Dermis blood vessel endothelial cell (primary cell): ENCODE measurements around the gene RNF115. TPM values are rescaled to one million over a fixed set of nuclear protein-coding genes. Genes with fewer than 3 reads are reported as not detected.
"Not testable (repeated sequence)": the region's sequence is repeated elsewhere in the genome, so short reads cannot be mapped to it uniquely, and the experiment has no call there.

Experiments used
- DNase-seq: peaks from one replicate; pipeline ENCODE4 v3.0.0; 2010
- total RNA-seq: library from RNA; depleted of rRNA; stranded (reverse); fragments of >200 nt; gene quantifications from 2 replicates; pipeline ENCODE4 v1.2.3, GENCODE V29; 2014

RNF115 gene
- total RNA-seq, 1 donor from 2014 or later, result 15.3 TPM

DNA sequence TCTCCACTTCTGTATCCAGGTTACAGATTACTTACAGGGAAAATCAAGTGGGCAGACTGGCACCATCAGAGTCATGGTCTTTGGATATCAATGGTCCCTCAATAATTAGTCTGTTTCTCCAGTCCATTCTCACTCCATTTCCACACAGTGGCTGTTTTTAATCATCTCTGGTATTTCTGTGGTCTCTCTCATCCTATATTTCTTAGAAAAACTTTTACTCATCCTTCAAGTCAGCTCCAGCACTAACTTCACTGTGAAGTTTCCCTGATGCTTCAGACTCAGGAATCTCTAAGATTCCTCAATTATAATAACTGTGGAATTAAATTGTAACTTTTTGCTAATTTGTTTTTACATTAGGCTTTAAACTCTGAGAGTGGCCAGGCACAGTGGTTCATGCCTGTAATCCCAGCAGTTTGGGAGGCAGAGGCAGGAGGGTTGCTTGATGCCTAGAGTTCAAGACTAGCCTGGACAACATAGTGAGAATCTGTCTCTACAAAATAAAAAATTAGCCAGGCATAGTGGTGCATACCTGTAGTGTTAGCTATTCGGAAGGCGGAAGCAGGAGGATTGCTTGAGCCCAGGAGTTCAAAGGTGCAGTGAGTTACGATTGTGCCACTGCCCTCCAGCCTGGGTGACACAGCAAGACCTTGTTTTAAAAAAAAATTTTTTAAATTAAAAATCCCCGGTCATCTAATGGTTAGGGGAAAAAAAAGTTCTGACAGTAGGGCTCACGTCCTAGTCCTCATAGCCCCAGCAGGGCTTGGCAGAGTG is 94.0 kb downstream of the RNF115 start:
- no peak for DNase-seq

DNA sequence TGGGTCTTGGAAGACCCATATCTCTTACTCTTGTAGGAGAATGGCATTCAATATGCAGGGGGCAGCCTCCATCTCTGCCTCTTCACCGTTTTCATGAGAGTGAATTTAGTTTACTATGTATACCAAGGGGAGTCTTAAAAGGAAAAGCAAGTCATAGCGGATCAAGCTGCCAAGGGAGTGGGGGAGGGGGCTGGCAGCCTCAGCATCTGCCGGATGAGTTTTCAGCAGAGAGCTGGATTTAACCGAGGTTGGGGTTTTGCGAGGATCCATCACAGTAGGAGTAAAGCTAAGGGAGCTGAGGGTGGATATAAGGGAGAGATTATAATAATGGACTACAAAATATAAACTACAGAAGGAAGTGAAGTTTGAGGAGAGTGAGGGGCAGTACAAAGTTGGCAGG is 94.7 kb downstream of the RNF115 start:
- no peak for DNase-seq

DNA sequence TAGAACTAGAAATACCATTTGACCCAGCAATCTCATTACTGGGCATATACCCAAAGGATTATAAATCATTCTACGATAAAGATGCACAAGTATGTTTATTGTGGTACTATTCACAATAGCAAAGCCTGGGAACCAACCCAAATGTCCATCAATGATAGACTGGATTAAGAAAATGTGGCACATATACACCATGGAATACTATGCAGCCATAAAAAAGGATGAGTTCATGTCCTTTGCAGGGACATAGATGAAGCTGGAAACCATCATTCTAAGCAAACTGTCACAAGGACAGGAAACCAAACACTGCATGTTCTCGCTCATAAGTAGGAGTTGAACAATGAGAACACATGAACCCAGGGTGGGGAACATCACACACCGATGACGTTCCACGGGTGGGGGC is 97.7 kb downstream of the RNF115 start:
- DNase-seq, result not testable (repeated sequence)

DNA sequence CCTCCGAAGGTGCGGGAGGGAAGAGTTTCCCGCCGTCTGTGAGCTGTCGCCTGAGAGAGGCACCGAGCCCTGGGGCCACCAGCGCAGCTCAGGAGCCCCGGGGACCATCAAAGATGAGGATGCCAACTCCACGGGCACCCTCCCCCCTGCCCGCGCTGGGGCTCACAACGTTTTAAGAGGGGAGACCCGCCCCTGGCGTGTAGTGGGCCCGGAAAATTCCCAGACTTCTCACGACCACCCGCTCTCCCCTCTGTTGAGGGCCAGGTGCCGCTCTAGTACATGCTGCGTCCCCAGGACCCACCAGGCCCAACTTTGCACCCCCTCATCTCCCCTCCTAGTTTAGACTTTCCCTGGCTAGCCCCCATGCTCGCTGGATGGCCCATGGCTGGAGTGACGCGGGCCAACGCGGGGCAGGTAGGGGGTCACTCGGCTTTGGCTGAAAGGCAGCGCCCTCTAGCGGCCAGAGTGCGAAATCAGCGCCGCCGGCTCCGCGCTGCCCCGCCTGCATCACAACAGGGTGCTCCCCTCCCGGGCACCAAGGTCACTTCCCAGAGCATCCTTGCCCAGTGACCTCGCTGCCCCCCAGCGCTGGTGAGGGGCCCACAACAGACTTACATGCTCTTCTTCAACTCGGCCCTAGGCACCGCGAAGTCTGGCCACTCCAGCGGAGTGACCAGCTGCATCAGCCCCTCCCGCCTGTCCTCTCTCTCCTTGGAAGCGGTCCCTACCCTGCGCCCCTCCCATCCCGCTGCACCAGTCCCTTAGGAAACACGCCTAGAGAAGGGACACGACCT is 102.8 kb downstream of the RNF115 start:
- DNase-seq, result peak; percentile 69

GRCh38 chr1:145720556-145720877 is 103.4 kb downstream of the RNF115 start:
- peak; percentile 24 for DNase-seq

DNA sequence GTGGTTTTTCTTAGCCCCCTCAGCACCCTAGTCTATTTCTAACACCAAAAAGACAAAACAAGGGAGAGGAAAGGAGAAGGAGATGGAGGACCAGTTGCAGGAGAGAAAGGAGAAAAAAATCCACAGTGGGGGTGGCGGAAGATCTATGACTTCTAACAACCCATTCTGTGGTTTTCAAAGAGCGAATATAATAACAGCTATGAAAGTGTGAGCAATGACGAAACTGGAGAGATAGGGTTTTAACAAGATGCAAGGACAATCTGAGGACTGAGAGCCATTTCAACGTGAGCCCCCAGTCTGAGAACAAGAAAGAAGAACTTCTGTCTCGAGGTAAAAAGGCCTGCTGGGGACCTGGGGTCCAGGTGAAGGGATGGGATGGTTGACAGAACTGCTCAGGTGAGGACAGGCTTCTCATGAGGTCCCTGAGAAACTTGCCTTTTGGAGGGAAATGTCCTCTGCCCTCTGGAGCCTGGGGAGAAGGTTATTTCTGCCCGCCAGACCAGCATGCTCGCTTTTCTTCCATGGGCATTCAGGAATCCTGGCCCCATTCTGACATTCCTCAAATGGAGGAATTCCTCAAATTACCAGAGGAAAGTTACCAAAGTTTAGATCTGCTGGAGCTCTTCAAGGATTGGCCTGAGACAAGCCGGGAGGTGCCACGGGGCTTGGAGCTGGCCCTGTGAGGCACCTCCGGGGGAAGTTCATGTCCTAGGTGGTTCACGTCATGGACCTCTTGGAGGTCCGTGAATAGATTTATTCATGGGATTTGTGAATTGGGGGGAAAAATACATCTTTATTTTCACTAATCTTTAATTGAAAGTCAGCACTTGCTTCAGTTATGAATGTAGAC is 104.4 kb downstream of the RNF115 start, which contains the start of gene CD160:
Gene CD160, plus strand, starts transcription at position 270 of the 850 bp plus-strand sequence. CDS start 8,829 bp downstream, outside the sequence.
- no peak for DNase-seq

- not testable (repeated sequence) for DNase-seq
Measured at GRCh38 chr1:145718465-145718864, 105.4 kb downstream of the RNF115 start.

GRCh38 chr1:145717833-145718232 is 106.1 kb downstream of the RNF115 start:
- DNase-seq, result no peak

DNA sequence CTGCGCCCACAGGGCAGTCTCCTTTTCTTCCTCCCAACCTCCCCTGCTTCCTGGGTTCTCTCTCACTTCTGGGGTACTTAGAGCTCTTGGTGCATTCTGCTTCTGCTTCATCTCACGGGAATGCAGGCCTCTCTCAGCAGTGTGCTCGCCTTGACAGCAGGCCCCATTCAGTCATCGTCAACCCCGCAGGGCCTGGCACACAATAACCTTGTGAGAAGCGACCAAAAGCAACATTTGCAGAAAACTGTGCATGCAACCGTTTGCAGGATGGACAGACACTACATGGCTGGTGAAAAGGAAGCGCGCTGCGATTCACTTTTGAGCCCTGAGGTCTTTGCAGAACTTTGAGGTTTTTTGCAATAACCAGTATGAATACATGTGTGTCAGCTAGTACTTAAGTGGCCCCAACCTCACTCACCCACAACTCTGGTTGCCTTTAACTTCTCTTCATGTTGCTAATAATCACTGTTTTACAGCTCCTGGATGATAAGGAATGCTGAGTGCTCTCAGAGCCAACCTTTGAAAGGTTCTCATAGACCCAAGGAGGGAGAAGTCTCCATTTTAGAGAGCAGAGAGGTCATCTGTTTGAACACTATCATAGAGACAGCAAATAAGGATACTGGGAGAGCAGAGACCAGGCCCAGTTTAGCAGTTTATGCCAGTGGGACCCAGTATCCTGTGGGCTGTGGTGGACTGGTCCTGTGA is 107.1 kb downstream of the RNF115 start:
- no peak for DNase-seq

- no peak for DNase-seq
Measured at GRCh38 chr1:145714524-145715111, 109.3 kb downstream of the RNF115 start.

DNA sequence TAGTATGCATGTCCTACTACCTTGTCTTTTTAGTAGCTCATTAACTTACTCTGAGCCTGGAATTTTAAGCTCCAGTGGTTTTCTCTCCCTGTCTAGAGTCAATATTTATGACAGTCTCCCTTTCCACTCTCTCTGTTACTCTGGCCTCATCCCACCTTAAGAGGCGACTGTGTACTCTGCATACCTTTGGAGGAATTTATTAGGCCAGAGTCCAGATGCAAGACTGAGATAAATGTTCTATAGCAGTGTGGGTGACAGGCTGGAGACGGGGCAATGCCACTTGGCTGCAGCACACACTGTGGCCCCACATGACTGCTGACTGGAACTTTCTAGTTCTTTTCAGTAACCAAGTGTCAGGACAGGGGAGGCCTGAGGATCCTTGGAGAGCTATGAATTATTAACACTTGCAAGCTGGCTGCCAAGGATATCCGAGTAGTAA is 112.7 kb downstream of the RNF115 start:
- no peak for DNase-seq

- no peak for DNase-seq
Measured at GRCh38 chr1:145710291-145711027, 113.4 kb downstream of the RNF115 start.

GRCh38 chr1:145708063-145708462 is 115.8 kb downstream of the RNF115 start:
- DNase-seq, result no peak

DNA sequence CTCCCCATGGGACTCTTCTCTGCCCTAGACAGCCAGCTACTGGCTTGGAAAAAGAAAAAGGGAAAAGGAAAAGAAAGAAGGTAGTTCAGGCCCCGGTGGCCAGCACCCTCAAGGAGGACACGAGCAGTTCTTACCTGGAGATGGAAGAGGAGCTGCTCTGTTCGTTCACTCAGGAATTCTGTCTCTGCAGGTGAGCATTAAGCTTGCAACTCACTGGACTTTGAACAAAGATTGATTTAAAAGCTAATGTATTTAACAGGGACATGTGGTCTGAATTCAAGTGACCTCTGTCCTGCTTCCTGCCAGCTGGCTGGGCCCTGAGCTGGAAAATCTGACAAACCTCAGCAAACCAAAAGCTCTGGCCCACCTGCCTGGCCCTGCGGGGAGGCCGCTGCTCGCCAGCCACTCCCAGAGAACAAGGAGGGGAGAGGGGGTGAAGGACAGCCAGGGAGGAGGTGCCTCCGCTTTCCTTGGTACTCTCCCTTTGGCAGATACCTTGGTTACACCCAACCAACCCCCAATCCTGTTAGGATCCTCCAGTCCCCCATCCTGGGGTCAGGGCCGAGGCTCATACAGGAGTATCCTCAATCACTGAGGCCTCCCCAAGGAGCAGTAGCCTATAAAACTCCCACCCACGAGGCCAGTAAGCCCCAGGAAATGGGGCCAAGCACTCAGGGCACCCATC is 116.6 kb downstream of the RNF115 start, which contains the start of gene PDZK1:
Gene PDZK1, minus strand, starts transcription at position 186 of the 685 bp plus-strand sequence. CDS start 19,347 bp downstream, outside the sequence.
- DNase-seq, result no peak

DNA sequence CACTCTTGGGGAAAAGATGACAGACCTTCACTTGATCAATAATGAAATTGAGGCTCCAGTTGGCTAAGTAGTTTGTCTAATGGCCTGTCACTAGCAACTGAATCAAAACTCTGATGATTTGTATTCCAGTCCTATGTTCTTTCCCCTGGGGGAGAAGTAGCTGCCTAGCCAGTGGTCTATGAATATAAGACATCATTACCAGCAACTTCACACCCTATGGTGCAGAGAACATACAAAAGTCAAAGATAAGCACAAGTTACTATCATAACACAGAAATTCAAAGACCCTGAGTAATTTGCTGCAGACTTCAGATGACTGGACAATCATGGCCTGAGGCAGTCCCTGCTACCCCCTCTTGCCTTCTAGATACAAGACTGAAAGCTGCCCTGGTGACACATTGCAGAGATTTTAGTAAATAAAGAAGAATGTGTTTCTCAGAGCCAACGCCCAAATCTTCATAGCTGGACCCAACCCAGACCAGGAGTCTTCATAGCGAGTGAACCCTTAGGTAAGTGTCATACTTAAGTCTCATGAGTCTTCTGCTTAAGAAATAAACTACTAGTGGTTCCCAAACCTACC is 117.7 kb downstream of the RNF115 start:
- no peak for DNase-seq

DNA sequence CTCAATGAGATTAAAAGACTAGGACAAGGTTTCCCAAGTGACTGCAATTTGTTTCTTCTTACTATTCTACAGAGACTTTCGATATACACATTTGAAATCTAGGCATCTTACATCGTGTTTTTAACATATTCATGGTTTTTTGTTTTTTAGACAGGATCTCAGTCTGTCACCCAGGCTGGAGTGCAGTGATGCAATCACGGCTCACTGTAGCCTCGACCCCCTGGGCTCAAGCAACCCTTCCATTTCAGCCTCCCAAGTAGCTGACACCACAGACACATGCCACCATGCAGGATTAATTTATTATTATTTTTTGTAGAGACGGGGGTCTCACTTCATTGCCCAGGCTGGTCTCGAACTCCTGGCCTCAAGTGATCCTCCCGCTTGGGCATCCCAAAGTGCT is 118.3 kb downstream of the RNF115 start:
- DNase-seq, result no peak

DNA sequence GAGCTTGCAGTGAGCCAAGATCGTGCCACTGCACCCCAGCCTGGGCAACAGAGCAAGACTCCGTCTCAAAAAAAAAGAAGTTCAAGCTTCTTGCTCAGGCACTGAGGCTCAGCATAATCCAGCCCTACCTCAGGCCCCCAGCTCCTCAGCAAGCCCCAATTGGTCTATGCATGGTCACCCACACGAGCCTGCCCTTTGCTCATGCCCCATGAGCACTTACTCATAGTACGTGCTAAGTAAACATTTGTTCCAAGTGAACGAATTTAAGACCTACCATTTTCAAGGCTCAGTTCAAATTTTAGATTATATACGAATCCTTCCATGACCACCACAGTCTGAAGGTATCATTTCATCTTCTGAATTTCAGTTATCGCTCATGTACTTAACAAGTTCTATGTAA is 121.1 kb downstream of the RNF115 start:
- DNase-seq, result no peak

- DNase-seq, result no peak
Measured at GRCh38 chr1:145702052-145702451, 121.8 kb downstream of the RNF115 start.

DNA sequence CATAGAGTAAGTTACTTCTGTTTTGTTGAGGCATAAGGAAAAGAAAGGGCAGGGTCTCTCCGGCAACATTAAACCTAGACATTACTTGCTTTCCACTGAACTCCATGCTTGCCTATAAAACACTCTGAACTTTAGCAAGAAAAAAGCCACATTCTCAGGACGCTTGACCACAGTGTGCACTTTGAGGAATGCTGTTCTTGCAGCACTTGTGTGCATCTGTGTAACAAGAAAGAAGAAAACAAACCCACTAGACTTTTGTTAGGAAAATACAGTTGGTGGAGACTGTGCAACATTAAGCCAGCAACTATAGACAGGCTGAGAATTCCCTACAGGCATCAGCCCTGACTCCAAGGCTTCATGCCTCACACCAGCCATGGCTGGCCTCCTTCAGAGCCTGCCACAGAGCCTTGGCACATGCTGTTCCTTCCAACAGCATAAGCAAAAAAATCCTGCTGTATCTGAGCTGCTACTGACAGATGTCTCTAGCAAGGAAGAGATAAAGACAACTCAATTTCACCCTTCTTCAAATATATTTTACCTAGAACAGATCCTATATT is 122.5 kb downstream of the RNF115 start:
- DNase-seq, result no peak

- no peak for DNase-seq
Measured at GRCh38 chr1:145696630-145696960, 127.3 kb downstream of the RNF115 start.
